ENCODE measurements around the gene ANAPC4.

The ANAPC4 gene

GRCh38 chr4:25377572-25378436 lies 741 bp downstream of the ANAPC4 start:
- DNase-seq (ENCODE audit: low spot score), result no peak

DNA sequence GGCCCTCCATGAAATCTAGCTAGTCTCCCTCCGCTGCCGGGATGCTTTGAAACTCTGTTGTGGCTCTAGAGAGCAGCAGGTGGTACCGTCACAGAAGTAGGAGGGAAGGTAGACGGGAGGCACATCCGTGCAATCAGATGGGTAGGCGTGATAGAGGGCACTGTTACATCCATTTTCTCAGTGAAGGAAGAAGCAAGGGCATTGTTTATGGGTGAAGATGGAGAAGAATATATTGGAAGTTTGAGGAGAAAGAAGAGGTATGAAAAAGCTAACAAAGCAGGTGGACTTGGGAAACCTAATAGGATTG lies 1.3 kb downstream of the ANAPC4 start:
- no peak for DNase-seq (ENCODE audit: low spot score)

DNA sequence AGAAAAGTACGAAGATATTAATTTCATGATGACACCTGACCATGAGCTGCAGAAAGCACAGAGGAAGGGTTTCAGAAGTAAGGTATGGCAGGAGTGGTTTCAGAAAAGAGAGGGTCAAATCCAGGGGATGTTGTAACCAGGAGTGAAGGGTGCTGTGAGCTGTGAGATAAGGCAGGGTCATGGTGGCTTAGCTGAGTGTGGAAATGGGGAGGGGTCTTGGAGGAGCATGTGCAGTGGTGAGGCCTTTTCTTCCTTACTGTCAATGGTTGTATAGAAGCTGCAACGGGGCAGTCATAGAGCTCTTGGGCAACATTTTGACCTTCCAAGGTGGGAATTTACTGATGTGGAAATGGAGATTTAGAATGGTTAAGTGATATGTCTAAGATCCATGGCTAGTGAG lies 2.5 kb downstream of the ANAPC4 start:
- DNase-seq (ENCODE audit: low spot score), result no peak

DNA sequence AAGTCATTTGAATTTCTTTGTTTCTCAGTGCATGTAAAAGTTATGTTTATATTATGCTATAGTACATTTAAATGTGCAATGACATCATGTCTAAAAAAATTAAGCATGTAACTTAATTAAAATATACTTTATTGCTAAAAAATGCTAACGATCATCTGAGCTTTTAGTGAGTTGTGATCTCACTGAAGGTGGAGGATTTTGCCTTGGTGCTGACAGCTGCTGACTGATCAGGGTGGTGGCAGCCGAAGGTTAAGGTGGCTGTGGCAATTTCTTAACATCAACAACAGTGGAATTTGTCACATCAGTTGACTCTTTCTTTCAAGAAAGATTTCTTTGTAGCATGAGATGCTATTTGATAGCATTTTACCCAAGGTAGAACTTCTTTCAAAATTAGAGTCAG lies 6.6 kb downstream of the ANAPC4 start:
- DNase-seq (ENCODE audit: low spot score), result no peak

GRCh38 chr4:25386926-25387325 lies 9.9 kb downstream of the ANAPC4 start:
- DNase-seq (ENCODE audit: low spot score), result no peak

DNA sequence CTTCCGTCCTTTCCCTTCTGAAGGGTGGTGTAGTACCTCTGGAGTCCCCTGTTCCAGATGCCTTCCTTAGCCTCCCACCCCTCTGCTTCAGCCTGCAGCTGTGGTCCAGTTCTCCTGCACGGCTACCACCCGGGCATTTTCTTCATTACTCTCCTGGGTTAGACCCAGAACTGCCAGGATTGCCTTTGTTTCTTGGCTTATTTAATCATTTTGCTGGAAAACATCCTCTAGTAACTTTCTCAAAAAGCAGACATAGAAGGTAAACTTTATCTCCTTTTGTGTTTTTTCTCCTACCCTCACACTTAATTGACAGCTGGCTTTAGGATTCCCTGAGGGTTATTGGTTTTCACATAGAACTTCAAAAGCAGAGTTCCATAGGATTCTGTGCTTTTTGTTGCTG lies 20.2 kb downstream of the ANAPC4 start:
- no peak for DNase-seq (ENCODE audit: low spot score)

GRCh38 chr4:25399510-25399909 lies 22.4 kb downstream of the ANAPC4 start:
- DNase-seq (ENCODE audit: low spot score), result no peak

- no peak for DNase-seq (ENCODE audit: low spot score)
These were observed 24.0 kb downstream of the ANAPC4 start for GRCh38 chr4:25401066-25401465.

- DNase-seq (ENCODE audit: low spot score), result no peak
These were observed 25.5 kb downstream of the ANAPC4 start for GRCh38 chr4:25402521-25402920.

DNA sequence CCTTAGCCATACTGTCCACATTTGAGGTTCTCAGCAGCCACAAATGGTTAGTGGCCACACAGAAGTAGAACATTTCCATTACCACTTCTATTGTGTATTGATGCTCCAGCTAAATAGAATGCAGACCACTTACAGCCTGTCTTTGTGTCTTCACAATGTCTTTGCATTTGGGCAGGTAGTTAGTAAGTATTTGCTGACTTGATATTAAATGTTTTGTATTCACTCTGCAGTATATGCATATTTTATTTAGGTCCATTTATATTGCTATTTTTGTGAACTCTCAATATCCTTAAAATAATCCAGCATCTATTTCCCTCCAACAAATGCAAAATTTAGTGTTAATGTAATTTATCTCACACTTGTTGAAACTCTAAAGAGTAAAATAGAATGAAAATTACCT lies 26.6 kb downstream of the ANAPC4 start:
- DNase-seq (ENCODE audit: low spot score), result no peak

DNA sequence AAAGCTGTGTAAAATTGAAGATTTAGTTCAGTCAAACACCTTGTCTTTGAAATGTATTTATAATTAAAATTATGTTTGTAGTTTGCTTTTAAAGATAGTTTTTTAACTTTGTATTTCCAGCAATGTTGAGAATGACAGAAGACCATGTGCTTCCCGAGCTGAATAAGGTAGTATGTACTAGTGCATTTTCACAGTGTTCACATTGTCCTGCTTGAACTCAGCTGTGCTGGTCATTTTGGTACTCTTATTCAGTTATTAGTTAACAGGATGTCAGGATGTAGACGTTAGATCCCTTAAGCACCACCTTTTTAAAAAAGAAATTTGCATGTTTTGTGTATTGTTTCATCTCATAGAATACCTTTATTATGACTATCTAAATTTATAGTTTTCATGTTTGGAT lies 28.4 kb downstream of the ANAPC4 start:
- no peak for DNase-seq (ENCODE audit: low spot score)

GRCh38 chr4:25406081-25406692 lies 29.1 kb downstream of the ANAPC4 start:
- DNase-seq (ENCODE audit: low spot score), result no peak

- DNase-seq (ENCODE audit: low spot score), result no peak
These were observed 33.9 kb downstream of the ANAPC4 start for GRCh38 chr4:25410820-25411529.

GRCh38 chr4:25413261-25413660 lies 36.2 kb downstream of the ANAPC4 start:
- no peak for DNase-seq (ENCODE audit: low spot score)

- no peak for DNase-seq (ENCODE audit: low spot score)
These were observed 40.0 kb downstream of the ANAPC4 start for GRCh38 chr4:25417014-25417413.

- no peak for DNase-seq (ENCODE audit: low spot score)
These were observed 43.9 kb downstream of the ANAPC4 start for GRCh38 chr4:25420931-25421330.

GRCh38 chr4:25421816-25422525 lies 44.9 kb downstream of the ANAPC4 start:
- no peak for DNase-seq (ENCODE audit: low spot score)

GRCh38 chr4:25423548-25423947 lies 46.5 kb downstream of the ANAPC4 start:
- DNase-seq (ENCODE audit: low spot score), result no peak

DNA sequence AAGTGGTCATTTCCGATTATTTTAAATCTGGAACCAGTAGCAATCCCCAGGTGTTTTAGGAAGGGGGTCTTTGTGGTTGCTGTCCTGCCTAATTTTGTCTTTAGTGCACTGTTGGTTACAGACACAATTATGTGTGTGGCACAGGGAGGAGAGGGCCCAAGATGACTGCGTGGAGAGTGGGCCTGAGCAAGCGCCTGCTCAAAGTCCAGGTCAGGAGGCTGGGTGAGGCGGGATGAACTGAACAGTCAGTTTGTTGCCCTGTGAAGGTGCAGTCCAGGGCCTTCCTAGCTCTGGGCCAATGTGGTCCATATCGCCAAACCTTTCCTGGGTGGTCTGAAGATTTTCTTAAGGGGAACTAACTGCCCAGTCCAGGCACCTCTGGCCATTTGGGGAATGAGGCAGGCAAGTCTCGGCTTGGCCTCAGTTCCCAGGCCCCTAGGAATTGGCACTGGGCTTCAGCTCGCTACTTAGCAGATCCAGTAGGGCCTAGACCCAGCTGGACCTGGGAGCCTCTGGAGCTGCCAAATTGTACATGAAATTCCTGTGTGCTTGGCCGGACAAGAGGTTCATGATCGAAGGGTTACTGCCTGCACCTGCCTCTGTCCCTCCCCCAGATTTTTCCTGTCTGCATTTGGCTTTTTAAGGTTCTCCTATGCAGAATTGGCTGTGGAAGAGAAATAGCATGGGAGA lies 47.6 kb downstream of the ANAPC4 start:
- no peak for DNase-seq (ENCODE audit: low spot score)

DNA sequence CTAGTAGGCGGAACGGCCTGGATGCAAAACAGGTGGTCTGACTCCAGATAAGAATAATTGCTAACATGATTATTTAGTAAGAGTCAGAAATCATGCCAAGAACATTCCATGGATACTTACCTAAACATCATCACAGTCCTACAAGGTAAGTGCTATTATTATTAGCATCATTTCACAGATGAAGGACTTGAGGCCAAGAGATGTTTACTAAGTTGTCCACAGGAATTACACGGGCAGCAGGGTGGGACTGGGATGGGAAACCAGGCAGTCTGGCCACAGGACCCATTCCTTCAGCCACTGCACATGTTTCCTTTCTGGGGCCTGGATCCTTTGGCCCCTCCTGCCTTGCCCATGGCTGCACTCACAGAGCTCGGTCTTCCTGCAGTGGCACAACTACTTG lies 48.3 kb downstream of the ANAPC4 start:
- no peak for DNase-seq (ENCODE audit: low spot score)

DNA sequence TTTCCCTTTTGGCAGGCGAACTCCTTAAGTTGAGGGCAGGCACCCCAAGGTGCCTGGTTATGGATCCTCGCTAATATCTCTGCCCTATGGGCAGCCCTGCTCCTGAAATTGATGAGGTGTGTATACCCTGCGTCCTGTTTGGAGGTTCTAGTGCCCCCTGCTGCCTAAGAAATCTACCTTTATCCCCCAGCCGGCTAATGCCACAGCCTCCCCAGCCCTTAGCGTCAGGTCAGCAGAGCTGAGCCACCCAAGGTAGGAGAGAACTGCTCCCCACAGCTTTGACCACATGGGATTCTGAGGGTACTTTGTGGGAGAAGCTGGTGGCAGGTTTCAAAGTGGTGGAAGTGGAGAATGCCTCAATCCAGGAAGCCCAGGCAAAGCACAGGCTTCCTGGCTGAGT lies 50.8 kb downstream of the ANAPC4 start:
- no peak for DNase-seq (ENCODE audit: low spot score)

DNA sequence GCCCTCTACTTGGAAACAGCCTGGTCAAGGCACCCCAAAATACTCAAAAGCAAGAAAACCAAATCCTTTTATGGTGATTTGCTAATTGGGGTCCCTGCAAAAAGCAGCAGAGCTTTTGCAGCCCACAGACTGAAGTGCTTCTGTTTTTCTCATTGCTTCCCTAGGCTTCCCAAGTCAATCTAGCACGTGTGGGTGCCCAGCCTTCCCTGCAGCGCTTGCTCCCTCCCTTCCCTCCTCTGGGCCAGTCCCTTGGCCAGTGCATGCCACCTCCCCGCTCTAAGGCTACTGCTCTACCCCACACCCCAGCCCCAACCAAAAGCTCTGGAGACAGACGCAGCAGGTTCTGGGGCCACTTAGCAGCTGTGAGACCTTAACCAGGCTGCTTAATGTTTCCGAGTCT lies 53.6 kb downstream of the ANAPC4 start:
- no peak for DNase-seq (ENCODE audit: low spot score)
